GM23248 (cell line): ENCODE measurements around the gene ST3GAL5.

ENCODE experiments used
- EZH2 ChIP-seq: fragments of 200-600 bp; sonication (generic); IDR thresholded peaks from 2 replicates; pipeline ENCODE4 v1.6.1; 2018; ENCODE audit warnings: antibody characterized with exemption, mild to moderate bottlenecking; ENCODE audit not compliant: insufficient read depth, poor library complexity, severe bottlenecking
- EZH2phosphoT487 ChIP-seq: fragments of 200-600 bp; sonication (generic); IDR thresholded peaks from 2 replicates; pipeline ENCODE4 v1.6.1; 2018; ENCODE audit warnings: antibody characterized with exemption, moderate library complexity, mild to moderate bottlenecking, low read depth; ENCODE audit not compliant: insufficient read depth

DNA sequence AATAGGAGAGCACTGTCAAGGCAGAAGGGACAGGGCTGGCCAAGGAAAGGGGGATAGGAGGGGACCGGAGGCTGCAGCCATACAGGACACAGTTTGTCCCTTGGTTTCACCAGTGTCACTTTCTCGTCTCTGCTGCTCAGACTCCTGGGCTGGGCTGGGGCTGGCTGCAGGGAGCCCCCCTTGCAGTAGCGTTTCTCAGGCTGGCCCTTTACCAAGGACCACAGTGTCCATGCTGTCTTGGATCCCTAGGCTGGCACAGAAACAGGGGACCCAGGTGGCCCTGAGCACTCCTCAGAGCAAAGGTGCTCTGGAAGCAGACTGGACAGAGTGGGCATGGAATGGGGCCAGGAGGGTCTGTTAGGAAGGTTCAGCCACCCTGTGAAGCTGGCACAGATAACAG lies 100.2 kb downstream of the ST3GAL5 start:
- TF ChIP-seq EZH2: no peak
- no peak for TF ChIP-seq EZH2phosphoT487
